Putamen (tissue), 1 donor: Measurements from ENCODE around the gene PFN2.
A peak's percentile ranks its signal among the peaks of the same experiment; 100 is the strongest.
"Not testable (repeated sequence)": the region's sequence is repeated elsewhere in the genome, so short reads cannot be mapped to it uniquely, and the experiment has no call there.

ENCODE experiments used
- DNase-seq: peaks from one replicate; pipeline ENCODE4 v3.0.0-alpha.2; 2016; ENCODE audit warnings: low spot score

Gene PFN2

GRCh38 chr3:149968216-149968615 is 2.5 kb downstream of the PFN2 start:
- no peak for DNase-seq

GRCh38 chr3:149967086-149967685 is 3.5 kb downstream of the PFN2 start:
- DNase-seq: peak; percentile 54

DNA sequence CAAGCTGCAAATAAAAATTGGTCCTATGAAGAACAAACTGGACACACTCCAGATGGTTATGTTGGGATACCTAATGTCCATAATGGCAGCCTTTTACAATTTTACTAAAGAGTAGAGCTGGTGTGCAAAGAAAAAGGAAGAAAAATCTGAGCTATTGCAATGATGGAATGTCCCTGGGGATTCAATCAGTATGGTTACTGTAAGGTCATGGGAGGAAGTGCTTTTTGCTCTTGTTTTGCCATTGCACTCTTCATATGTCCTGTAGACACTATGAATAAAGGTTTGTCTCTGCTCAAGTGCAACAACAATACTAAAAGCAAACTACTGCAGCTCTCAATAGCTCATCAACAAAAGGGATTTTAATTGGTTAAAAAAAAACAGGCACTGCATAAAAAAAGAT is 5.4 kb downstream of the PFN2 start:
- DNase-seq: no peak

GRCh38 chr3:149964291-149964690 is 6.4 kb downstream of the PFN2 start:
- DNase-seq: no peak

DNA sequence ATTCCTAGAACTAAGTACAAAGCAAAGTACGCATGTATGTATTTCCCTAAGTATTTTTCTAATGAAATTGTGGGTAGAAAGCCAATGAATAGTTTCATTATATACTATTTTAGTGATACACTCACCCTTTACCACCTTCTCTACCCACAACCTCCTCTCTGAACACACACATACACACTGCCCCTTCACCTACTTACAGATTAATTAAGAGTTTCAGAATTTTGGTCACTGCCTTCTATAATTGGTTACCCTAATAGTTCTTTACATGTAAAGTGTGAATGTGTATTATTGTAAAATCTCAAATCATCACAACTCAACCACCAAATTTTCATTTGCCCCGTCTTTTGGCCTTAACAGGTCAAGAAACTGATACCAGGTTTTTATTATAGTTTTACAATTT is 7.2 kb downstream of the PFN2 start:
- DNase-seq: no peak

- DNase-seq: no peak
These were observed 11.3 kb downstream of the PFN2 start for GRCh38 chr3:149959443-149959842.

DNA sequence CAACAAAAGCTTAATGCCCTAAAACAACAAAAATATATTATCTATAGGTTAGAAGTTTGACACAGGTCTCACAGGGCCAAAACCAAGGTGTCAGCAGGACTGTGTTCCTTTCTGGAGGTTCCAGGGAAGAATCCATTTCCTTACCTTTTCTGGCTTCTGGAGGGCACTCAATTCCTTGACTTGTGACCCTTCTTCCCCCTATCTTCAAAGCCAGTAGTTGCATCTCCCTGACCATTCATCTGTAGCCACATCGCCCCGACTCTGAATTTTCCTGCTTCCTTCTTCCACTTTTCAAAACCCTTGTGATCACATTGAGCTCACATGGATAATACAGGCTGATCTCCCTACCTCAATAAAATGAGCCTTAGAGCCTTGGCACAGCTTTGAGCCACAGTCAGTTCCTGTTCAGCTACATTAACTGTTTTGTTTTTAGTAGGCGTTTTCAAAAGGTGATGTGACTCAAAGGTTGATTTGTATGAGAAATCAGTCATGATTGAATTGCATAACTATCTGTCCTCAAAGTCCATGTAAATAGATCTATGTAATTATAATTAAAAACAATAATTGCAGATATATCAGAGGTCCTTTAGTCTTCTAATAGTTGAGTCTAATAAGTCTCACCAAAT is 12.4 kb downstream of the PFN2 start:
- DNase-seq: no peak

DNA sequence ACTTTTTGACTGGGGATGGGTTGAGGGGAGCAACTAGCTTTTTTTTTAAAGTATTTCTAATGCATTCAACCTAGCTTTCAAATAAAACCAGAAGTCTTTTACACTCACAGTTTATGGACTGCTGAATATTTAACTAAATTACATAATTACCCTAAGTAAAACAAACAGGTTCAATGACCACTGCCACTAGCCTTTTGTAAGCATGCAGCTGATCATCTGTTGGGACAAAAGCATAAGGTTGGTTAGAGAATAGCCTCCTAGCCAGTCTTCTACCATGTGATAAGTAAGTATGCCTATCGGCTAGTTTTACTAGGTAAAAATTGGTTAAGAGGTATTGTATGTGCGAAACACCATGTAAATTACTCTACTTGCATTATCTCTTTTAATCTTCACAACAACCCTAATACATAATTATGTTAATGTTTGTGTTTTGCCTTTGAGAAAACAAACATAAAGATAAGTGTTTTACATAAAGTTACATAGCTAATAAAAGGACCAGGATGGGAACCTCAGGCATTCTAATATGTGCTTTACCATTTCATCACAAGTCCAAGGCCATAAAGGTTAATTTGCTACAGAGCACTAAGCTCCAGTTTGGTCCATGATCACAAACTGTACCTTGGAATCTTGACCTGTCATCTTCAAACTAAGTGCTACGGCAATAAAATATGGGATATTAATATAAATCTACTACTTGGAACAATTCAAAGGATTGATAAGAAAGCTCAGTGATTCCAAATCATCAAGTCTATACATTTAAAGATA is 13.2 kb downstream of the PFN2 start:
- no peak for DNase-seq

GRCh38 chr3:149955449-149955848 is 15.2 kb downstream of the PFN2 start:
- DNase-seq: no peak

DNA sequence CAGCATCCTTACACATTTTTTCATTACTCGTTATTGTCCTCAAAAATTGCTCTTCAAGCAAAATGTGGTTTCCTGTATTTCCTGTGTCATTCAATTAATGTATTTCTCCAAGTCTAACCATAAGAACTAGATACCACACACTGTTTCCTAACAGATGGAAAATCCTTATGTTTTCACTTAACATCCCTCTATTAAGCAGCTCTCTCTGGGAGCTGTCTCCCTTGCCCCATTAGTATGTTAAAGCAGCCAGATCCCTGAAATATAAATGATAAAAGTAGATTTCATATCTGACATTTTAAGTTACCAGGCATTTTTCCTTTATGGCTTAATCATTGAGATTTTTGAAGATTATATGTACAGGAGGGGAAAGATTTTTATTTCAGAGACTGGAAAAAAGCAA is 15.9 kb downstream of the PFN2 start:
- DNase-seq: no peak

GRCh38 chr3:149949181-149949580 is 21.5 kb downstream of the PFN2 start:
- DNase-seq: no peak

GRCh38 chr3:149947231-149947630 is 23.5 kb downstream of the PFN2 start:
- no peak for DNase-seq

GRCh38 chr3:149943966-149944365 is 26.7 kb downstream of the PFN2 start:
- DNase-seq: not testable (repeated sequence)

DNA sequence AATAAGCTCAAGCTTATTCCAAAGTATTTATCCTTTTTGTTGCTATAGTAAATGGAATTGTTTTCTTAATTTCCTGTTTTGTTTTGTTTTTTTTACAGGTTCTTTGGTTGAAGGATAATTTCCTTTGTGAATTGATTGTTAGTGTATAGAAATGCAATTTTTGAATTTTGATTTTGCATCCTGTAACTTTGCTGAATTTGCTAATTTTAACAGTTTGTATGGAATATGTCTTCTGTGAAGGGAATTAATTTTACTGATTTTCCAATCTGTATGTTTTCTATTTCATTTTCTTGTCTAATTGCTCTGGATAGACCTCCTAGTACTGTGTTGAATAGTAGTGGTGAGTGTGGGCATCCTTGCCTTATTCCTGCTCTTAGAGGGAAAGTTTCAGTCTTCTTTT is 28.3 kb downstream of the PFN2 start:
- no peak for DNase-seq

DNA sequence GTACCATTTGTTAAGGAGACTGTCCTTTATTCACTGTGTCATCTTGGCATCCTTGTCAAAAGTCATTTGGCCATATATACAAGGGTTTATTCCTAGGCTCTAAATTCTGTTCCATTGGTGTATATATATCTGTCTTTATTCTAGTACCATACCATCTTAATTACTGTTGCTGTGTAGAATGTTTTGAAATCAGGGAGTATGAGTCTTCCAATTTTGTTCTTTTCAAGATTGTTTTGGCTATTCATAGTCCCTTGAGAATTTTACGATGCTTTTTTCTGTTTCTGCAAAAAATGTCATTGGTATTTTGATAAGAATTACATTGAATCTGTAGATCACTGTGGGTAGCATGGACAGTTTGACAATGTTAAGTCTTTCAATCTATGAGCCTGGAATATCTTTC is 28.7 kb downstream of the PFN2 start:
- no peak for DNase-seq

DNA sequence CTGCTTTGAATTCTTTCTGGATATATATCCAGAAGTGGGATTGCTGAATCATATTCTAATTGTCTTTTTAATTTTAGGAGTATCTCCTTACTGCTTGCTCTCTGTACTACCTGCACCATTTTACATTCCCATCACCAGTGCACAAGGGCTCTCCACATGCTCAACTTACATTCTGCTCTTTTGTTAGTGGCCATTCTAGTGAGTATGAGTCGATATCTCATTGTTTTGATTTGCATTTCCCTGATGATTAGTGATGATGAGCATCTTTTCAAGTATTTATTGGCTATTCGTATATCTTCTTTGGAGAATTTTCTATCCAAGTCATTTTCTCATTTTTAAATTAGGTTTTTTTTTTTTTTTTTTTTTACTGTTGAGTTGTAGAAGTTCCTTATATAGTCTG is 29.5 kb downstream of the PFN2 start:
- DNase-seq: no peak

DNA sequence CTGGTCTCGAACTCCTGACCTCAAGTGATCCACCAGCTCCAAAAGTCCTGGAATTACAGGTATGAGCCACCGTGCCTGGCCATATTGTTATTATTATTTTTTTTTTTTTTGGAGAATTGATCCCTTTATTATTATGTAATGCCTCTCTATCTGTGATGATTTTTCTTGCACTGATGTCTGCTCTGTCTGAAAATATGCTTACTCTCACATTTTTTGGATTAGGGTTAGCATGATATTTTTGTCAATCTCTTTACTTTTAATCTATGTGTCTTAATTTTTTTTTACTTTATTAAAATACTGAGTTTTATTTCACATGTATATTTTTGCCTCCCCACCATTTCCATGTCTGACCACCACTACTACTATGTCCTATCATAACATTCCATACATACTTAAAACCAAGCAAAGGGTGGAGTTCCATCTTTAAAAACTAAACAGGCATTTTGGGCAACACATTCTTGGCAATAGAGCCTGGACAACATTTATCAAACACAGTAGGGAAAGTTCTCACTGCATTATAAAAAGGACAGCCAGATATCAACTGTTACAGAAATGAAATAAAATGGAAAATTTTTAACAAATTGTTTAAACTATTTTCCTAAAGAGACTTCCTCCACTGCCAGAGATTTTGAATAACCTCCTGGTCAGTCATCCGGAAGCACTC is 32.2 kb downstream of the PFN2 start:
- DNase-seq: not testable (repeated sequence)

DNA sequence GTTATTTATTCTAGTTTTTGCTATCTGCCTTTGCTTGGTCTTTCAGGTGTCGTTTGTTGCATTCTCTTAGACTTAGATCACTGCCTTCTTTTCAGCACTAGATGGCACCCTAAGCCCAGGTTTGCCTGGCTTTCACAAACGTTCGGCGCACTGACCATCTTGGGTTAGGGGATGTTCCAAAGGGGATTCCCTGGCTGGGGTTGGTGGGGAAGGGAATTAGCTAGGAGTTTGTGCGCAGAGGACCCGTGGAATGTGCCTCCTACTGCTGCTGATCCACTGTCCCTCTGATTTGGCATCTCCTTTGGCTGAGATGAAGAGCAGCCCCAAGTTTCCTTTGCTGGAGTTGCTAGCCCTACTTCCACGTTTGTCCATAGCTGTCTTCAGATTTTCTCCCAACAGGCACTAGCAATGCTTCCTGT is 33.9 kb downstream of the PFN2 start:
- no peak for DNase-seq

- DNase-seq: no peak
These were observed 36.2 kb downstream of the PFN2 start for GRCh38 chr3:149934524-149934923.

DNA sequence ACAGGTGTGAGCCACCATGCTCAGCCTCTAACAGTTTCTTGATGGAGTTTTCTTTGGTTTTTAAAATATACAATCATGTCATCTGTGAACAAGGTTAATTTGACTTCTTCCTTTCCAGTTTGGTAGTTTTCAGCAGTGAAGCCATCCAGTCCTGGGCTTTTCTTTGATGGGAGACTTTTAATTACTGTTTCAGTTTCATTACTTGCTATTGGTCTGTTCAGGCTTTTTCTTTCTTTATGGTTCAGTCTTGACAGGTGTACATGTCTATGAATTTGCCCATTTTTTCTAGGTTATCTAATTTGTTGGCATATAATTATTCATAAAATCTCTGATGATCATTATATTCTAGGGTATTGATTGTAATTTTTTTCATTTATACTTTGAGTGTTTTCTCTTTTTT is 36.8 kb downstream of the PFN2 start:
- no peak for DNase-seq

GRCh38 chr3:149933008-149933407 is 37.7 kb downstream of the PFN2 start:
- no peak for DNase-seq

GRCh38 chr3:149920119-149920518 is 50.6 kb downstream of the PFN2 start:
- no peak for DNase-seq

DNA sequence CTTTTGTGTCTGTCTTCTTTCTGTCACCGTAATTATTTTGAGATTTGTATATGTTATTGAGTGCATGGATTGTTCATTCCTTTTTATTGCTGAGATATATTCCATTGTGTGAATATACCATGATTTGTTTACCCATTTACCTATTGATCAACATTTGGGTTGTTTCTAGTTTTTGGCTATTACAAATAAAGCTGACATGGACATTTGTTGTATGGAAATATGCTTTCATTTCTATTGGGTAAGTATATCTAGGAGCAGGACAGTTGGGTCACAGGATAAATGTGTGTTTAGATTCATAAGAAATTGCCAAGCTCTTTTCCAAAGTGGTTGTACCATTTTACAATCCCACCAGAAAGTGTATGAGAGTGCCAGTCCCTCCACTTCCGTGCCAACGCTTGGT is 51.2 kb downstream of the PFN2 start:
- no peak for DNase-seq
